H9 (cell line): ENCODE results near the gene PDE4B. TPM values are rescaled to one million over a fixed set of nuclear protein-coding genes. Genes with fewer than 3 reads are reported as not detected.

Source experiments
- DNase-seq: peaks from one replicate; pipeline ENCODE4 v3.0.0-alpha.2; 2017
- H2AFZ ChIP-seq: one replicate; pipeline ENCODE4 v1.6.1; 2013; ENCODE audit warnings: mild to moderate bottlenecking, low read length, control low read depth, moderate library complexity
- H2AK5ac ChIP-seq: 2 replicates; pipeline ENCODE4 v1.6.1; 2013; ENCODE audit warnings: low read length, control low read depth, mixed read lengths; ENCODE audit not compliant: insufficient read length
- H2BK120ac ChIP-seq: one replicate; pipeline ENCODE4 v1.6.1; 2013; ENCODE audit warnings: low read depth, mild to moderate bottlenecking, low read length, control low read depth, inconsistent platforms; ENCODE audit not compliant: poor library complexity, severe bottlenecking
- H2BK12ac ChIP-seq: 2 replicates; pipeline ENCODE4 v1.6.1; 2013; ENCODE audit warnings: low read length, control low read depth, mixed read lengths, low read depth; ENCODE audit not compliant: insufficient read length
- H2BK15ac ChIP-seq: 2 replicates; pipeline ENCODE4 v1.6.1; 2013; ENCODE audit warnings: low read depth, low read length, control low read depth
- H2BK20ac ChIP-seq: one replicate; pipeline ENCODE4 v1.6.1; 2013; ENCODE audit warnings: low read depth, mild to moderate bottlenecking, low read length, control low read depth, inconsistent platforms; ENCODE audit not compliant: poor library complexity, severe bottlenecking
- H2BK5ac ChIP-seq: 2 replicates; pipeline ENCODE4 v1.6.1; 2013; ENCODE audit warnings: low read length, control low read depth, mixed read lengths; ENCODE audit not compliant: insufficient read length
- H3K14ac ChIP-seq: 2 replicates; pipeline ENCODE4 v1.6.1; 2013; ENCODE audit warnings: low read length, control low read depth; ENCODE audit not compliant: insufficient read depth
- H3K18ac ChIP-seq: 2 replicates; pipeline ENCODE4 v1.6.1; 2013; ENCODE audit warnings: low read depth, mild to moderate bottlenecking, mixed read lengths, low read length, control low read depth; ENCODE audit not compliant: insufficient read length
- H3K23ac ChIP-seq: 2 replicates; pipeline ENCODE4 v1.6.1; 2013; ENCODE audit warnings: low read length, control low read depth, mixed read lengths, low read depth; ENCODE audit not compliant: insufficient read length
- H3K23me2 ChIP-seq: 2 replicates; pipeline ENCODE4 v1.6.1; 2013; ENCODE audit warnings: low read depth, mild to moderate bottlenecking, mixed read lengths, low read length, control low read depth; ENCODE audit not compliant: insufficient read length, poor library complexity, severe bottlenecking
- H3K27ac ChIP-seq: 2 replicates; pipeline ENCODE4 v1.5.1; 2013; ENCODE audit warnings: low read length, control low read depth, mixed read lengths, low read depth; ENCODE audit not compliant: insufficient read length
- H3K27me3 ChIP-seq: 2 replicates; pipeline ENCODE4 v1.6.1; 2013; ENCODE audit warnings: low read length, control low read depth, inconsistent platforms; ENCODE audit not compliant: insufficient read depth
- H3K4ac ChIP-seq: 2 replicates; pipeline ENCODE4 v1.6.1; 2013; ENCODE audit warnings: low read depth, mild to moderate bottlenecking, control low read depth, inconsistent platforms, low read length, moderate library complexity
- H3K4me1 ChIP-seq: 2 replicates; pipeline ENCODE4 v1.6.1; 2013; ENCODE audit warnings: low read length, control low read depth, inconsistent platforms; ENCODE audit not compliant: insufficient read depth
- H3K4me2 ChIP-seq: 2 replicates; pipeline ENCODE4 v1.6.1; 2013; ENCODE audit warnings: low read length, control low read depth, mixed read lengths; ENCODE audit not compliant: insufficient read length, insufficient read depth
- H3K56ac ChIP-seq: 2 replicates; pipeline ENCODE4 v1.6.1; 2013; ENCODE audit warnings: low read depth, mild to moderate bottlenecking, mixed read lengths, low read length, control low read depth; ENCODE audit not compliant: insufficient read length
- H3K79me1 ChIP-seq: 2 replicates; pipeline ENCODE4 v1.6.1; 2013; ENCODE audit warnings: low read depth, mild to moderate bottlenecking, moderate library complexity, low read length, control low read depth, inconsistent platforms; ENCODE audit not compliant: insufficient read depth, poor library complexity, severe bottlenecking
- H3K79me2 ChIP-seq: 2 replicates; pipeline ENCODE4 v1.6.1; 2013; ENCODE audit warnings: low read length, control low read depth, inconsistent platforms; ENCODE audit not compliant: insufficient read depth
- H3K9ac ChIP-seq: 2 replicates; pipeline ENCODE4 v1.6.1; 2013; ENCODE audit warnings: low read length, control low read depth, mixed read lengths; ENCODE audit not compliant: insufficient read length; ENCODE audit errors: extremely low read depth
- H3K9me3 ChIP-seq: one replicate; pipeline ENCODE4 v1.6.1; 2013; ENCODE audit warnings: low read depth, low read length, inconsistent platforms; ENCODE audit not compliant: control insufficient read depth
- H3T11ph ChIP-seq: one replicate; pipeline ENCODE4 v1.6.1; 2013; ENCODE audit warnings: mild to moderate bottlenecking, low read length, control low read depth, inconsistent platforms
- H4K20me1 ChIP-seq: one replicate; pipeline ENCODE4 v1.6.1; 2013; ENCODE audit not compliant: control insufficient read depth, insufficient read length, insufficient read depth
- H4K5ac ChIP-seq: 2 replicates; pipeline ENCODE4 v1.6.1; 2013; ENCODE audit warnings: low read depth, mild to moderate bottlenecking, mixed read lengths, low read length, control low read depth; ENCODE audit not compliant: insufficient read length
- H4K8ac ChIP-seq: replicated peaks from 2 replicates; pipeline ENCODE4 v1.6.1; 2013; ENCODE audit warnings: low read length, control low read depth, mixed read lengths, low read depth; ENCODE audit not compliant: insufficient read length
- H4K91ac ChIP-seq: 2 replicates; pipeline ENCODE4 v1.6.1; 2013; ENCODE audit warnings: low read depth, mild to moderate bottlenecking, moderate library complexity, mixed read lengths, low read length, control low read depth; ENCODE audit not compliant: insufficient read length
- H3K27ac Mint-ChIP-seq, 3 experiments: 2 replicates in 2 of 3; 3 replicates in 1 of 3; pipeline ENCODE4 v1.8.0; 2020 to 2021; ENCODE audit warnings: mixed read lengths in 3 of 3, mild to moderate bottlenecking in 1 of 3, moderate library complexity in 1 of 3
- H3K27me3 Mint-ChIP-seq: 2 replicates; pipeline ENCODE4 v1.8.0; 2021; ENCODE audit warnings: low read depth, mild to moderate bottlenecking, moderate library complexity, mixed read lengths
- H3K36me3 Mint-ChIP-seq, 3 experiments: 2 replicates in 2 of 3; 3 replicates in 1 of 3; pipeline ENCODE4 v1.8.0; 2020 to 2021; ENCODE audit warnings: low read depth in 3 of 3, mixed read lengths in 3 of 3; ENCODE audit not compliant: insufficient read depth in 1 of 3
- H3K4me1 Mint-ChIP-seq, 2 experiments: 2 replicates each; pipeline ENCODE4 v1.8.0; 2020; ENCODE audit warnings: mixed read lengths in 2 of 2
- H3K4me3 Mint-ChIP-seq, 2 experiments: 2 replicates in 1 of 2; 3 replicates in 1 of 2; pipeline ENCODE4 v1.8.0; 2020 to 2021; ENCODE audit warnings: mild to moderate bottlenecking in 2 of 2, mixed read lengths in 2 of 2, moderate library complexity in 1 of 2
- H3K9me3 Mint-ChIP-seq, 2 experiments: 2 replicates in 1 of 2; 3 replicates in 1 of 2; pipeline ENCODE4 v1.8.0; 2020; ENCODE audit warnings: mild to moderate bottlenecking in 2 of 2, mixed read lengths in 2 of 2, moderate library complexity in 1 of 2
- CTCF ChIP-seq: fragments of 200-600 bp; sonication (generic); conservative IDR thresholded peaks from 3 replicates; pipeline ENCODE4 v1.8.0; 2021; ENCODE audit warnings: antibody characterized with exemption, mild to moderate bottlenecking
- WGBS: extraction: QIAGEN DNeasy Blood & Tissue Kit; methylation state at CpG from one replicate; pipeline ENCODE4 v1.1.7; 2013; ENCODE audit warnings: missing lambda C conversion rate, low lambda C conversion rate, mixed read lengths; ENCODE audit not compliant: insufficient read length; ENCODE audit errors: extremely low coverage; 5-methylcytosine and 5-hydroxymethylcytosine counted together
- total RNA-seq: library from RNA; stranded (reverse); gene quantifications from 2 replicates; pipeline ENCODE4 v1.2.1, GENCODE V29; 2021

PDE4B gene
- total RNA-seq, 1 experiment from 2014 or later: 19.8 TPM

- Histone ChIP-seq H2BK120ac (no peak overlapping the region), H2BK20ac (no peak overlapping the region), H3K4me2 (no peak overlapping the region), H3K18ac (no peak overlapping the region), H3K23ac (no peak overlapping the region), H3K14ac (no peak overlapping the region), H2BK12ac (no peak overlapping the region), H3K4ac (no peak overlapping the region), H3K56ac (no peak overlapping the region), H3K23me2 (no peaks in the 10 kb centered on the region), H4K91ac (no peak overlapping the region), H4K8ac (no peak overlapping the region), H2AFZ (no peak overlapping the region), H3K9me3 (no peaks in the 10 kb centered on the region), H3K9ac (no peak overlapping the region), H4K5ac (no peak overlapping the region), H3K4me1 (no peaks in the 10 kb centered on the region), H3K79me1 (no peaks in the 10 kb centered on the region), H3K27me3 (no peaks in the 10 kb centered on the region), H2BK5ac (no peak overlapping the region), H4K20me1 (no peaks in the 10 kb centered on the region), H3K27ac (no peak overlapping the region), H2BK15ac (no peak overlapping the region), H3T11ph (no peak overlapping the region), H3K79me2 (no peaks in the 10 kb centered on the region), H2AK5ac (no peak overlapping the region)
- Mint-ChIP-seq H3K27ac (no peak overlapping the region; a peak in 1 of 7 replicates), H3K4me1 (peaks cover 5 to 8% of the 10 kb centered on the region in 2 experiments; a peak in 3 of 4 replicates), H3K27me3 (no peaks in the 10 kb centered on the region; the same call in 1 of the 2 replicates), H3K36me3 (no peaks in the 10 kb centered on the region), H3K9me3 (no peaks in the 10 kb centered on the region), H3K4me3 (no peak overlapping the region)
- TF ChIP-seq CTCF: no peak
- DNase-seq: no peak
- no CpG with 5 or more reads among the region's 1 CpG for WGBS
These were observed 250.5 kb downstream of the PDE4B start for GRCh38 chr1:66043186-66043585.
